Measurements from ENCODE around the gene STAB2.

STAB2 gene

GRCh38 chr12:103748875-103749274 lies 161.8 kb downstream of the STAB2 start:
- TF ChIP-seq, protein P1, sequence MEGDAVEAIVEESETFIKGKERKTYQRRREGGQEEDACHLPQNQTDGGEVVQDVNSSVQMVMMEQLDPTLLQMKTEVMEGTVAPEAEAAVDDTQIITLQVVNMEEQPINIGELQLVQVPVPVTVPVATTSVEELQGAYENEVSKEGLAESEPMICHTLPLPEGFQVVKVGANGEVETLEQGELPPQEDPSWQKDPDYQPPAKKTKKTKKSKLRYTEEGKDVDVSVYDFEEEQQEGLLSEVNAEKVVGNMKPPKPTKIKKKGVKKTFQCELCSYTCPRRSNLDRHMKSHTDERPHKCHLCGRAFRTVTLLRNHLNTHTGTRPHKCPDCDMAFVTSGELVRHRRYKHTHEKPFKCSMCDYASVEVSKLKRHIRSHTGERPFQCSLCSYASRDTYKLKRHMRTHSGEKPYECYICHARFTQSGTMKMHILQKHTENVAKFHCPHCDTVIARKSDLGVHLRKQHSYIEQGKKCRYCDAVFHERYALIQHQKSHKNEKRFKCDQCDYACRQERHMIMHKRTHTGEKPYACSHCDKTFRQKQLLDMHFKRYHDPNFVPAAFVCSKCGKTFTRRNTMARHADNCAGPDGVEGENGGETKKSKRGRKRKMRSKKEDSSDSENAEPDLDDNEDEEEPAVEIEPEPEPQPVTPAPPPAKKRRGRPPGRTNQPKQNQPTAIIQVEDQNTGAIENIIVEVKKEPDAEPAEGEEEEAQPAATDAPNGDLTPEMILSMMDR (IDR thresholded peaks at IDR 0.05): no peak
- no peak overlapping the region for H3K27ac ChIP-seq

DNA sequence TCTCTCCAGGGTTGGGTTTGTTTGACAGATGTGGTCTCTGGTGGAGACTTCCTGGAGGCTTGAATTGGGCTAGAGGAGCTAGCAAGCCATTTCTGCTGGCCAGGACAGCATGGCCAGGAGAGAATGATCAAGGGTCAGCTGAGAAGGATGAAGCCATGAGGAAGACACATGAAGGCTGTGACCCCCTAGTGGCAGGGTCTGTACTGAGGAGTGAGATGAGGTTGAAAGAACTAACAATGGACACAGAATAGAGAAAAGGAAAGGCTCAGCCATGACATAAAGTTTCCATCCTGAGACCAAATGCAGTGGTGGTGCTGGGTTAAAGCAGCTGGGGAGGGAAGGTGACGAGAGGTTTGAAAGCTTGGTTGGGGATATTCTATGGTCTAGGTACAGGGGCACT lies 164.1 kb downstream of the STAB2 start:
- TF ChIP-seq, protein P1 (IDR thresholded peaks at IDR 0.05): peak; percentile 15; the same call in 1 of the 2 replicates
- TF ChIP-seq ZFX (IDR thresholded peaks at IDR 0.05; ENCODE audit: borderline replicate concordance): no peak
- H3K27ac ChIP-seq: no peak overlapping the region

DNA sequence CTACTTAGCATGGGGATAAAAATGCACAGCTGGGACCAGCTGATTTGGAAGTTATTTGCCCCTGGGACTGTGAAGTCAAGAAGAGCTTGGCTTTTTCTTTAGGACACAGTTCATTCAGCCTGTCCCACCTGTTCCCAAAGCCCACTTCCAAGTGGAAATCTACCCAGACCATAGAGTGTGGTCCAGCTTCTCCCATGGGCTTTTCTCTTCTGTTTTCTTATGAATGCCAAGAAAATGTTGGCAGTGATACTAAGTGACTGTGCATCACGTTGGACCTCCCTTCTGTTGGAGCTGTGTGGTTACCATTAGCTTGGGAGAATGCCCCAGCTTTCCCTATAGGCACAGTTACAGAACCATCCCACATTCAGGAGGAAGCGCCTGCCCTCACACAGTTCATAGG lies 164.5 kb downstream of the STAB2 start:
- H3K27ac ChIP-seq: no peak overlapping the region
- TF ChIP-seq, protein P1 (IDR thresholded peaks at IDR 0.05): no peak; the same call in 1 of the 2 replicates
- TF ChIP-seq ZFX (IDR thresholded peaks at IDR 0.05; ENCODE audit: borderline replicate concordance): no peak

GRCh38 chr12:103755425-103755824 lies 168.4 kb downstream of the STAB2 start:
- H3K27ac ChIP-seq: no peak overlapping the region
- TF ChIP-seq ZFX (IDR thresholded peaks at IDR 0.05; ENCODE audit: borderline replicate concordance): no peak
- TF ChIP-seq, protein P1 (IDR thresholded peaks at IDR 0.05): no peak

DNA sequence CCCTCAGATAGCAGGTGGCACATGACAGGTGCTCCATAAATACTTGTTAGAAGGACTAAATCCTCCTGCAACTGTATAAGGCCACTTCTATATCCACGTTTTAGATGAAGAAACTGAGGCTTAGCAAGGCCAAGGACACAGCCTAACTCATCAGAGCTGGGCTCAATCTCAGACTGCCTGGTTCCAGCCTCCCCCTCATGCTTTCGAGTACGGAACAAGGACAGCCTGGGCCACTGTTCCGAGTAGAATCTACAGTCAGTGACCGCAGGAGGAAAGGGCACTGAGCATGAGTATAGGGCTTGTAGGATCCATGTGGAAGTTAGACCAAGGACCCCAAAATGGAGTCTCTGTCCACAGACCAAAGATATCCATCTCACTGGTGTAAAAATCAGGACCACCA lies 169.4 kb downstream of the STAB2 start:
- no peak for TF ChIP-seq ZFX (IDR thresholded peaks at IDR 0.05; ENCODE audit: borderline replicate concordance)
- TF ChIP-seq, protein P1 (IDR thresholded peaks at IDR 0.05): no peak
- H3K27ac ChIP-seq: no peak overlapping the region

- no peak for TF ChIP-seq ZFX (IDR thresholded peaks at IDR 0.05; ENCODE audit: borderline replicate concordance)
- TF ChIP-seq, protein P1 (IDR thresholded peaks at IDR 0.05): no peak
- no peak overlapping the region for H3K27ac ChIP-seq
These were observed 170.2 kb downstream of the STAB2 start for GRCh38 chr12:103757248-103757647.

DNA sequence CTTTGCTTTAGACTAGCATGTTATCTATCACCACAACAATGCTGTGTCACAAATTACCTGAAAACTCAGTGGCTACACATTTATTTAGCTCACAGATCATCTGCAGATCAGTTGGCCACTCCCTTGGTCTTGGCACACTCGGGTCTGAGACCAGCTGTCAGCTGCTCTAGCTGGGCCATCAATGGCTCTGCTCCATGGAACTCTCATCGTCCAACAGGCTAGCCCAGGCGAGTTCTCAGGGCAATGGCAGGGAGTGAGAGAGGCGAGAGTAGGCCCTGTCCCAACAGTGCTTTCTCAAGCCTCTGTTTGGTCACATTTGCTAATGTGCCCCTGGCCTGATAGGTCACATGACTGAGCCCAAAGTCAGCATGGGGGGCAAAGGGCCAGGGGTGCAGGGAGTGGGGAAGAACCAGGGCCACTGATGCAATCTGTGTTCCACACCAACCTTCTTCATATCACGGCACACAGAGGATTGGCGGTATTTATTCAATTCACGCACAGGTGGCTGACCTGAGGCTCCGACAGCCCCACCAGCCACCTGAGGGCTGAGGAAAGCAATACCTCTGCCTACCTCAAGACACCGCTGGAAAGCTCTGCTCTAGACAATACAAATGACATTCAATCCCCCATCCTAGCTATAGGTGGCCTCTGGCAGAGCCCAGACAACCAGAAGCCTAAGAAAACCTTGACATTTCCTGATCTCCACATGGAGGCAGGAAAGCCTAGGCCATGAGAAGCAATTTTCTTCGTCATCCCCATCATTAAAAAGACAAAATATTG lies 171.4 kb downstream of the STAB2 start:
- H3K27ac ChIP-seq: no peak overlapping the region
- no peak for TF ChIP-seq ZFX (IDR thresholded peaks at IDR 0.05; ENCODE audit: borderline replicate concordance)
- TF ChIP-seq, protein P1 (IDR thresholded peaks at IDR 0.05): no peak
